ENCODE results near the gene STON2. TPM values are rescaled to one million over a fixed set of nuclear protein-coding genes. Genes with fewer than 3 reads are reported as not detected.

STON2 gene
- total and polyA plus RNA-seq, 2 of the 8 experiments (the other 6 are each of a cell fraction or from before 2014, with no cell fraction given): 8.9 to 50.0 TPM

DNA sequence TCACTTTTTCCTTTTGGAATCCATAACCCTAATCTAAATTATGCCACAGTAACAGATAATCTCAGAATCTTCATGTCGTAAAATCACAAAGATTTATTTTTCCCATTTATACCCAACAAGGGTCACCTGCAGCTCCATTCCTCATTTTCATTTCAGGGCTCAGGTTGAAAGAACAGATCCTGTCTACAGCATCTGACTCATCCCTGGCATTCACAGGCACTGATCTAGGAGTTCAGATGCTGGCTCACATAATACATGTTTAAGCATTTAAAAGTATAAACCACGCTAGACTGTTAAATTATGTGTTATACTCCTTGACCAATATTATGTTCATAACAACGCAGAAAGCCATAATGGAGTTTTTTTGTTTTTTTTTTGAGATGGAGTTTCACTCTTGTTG lies 58.3 kb downstream of the STON2 start:
- no peaks in the 10 kb centered on the region for H3K27me3 ChIP-seq (replicated peaks in 1 of 4; ENCODE audit: control insufficient read depth in 3 of 4, extremely low read depth in 1 of 4, insufficient read depth in 3 of 4, low read length in 3 of 4)
- DNase-seq (ENCODE audit: low read depth in 1 of 2, low spot score in 2 of 2) (no peak), FAIRE-seq (peak; percentile 32)
- ChIA-PET CTCF (ENCODE audit: partially characterized antibody) (interaction anchor here (1.8 to 2.1 kb wide), 2 partner anchors 73 to 123 kb away, joined by 5 to 7 read pairs; no protein-coding TSS in a partner anchor), POLR2A (ENCODE audit: partially characterized antibody) (interaction anchor here (0.9 kb wide), 1 partner anchor 31 kb away, joined by 3 read pairs; no protein-coding TSS in a partner anchor)
- H3K14ac ChIP-seq (ENCODE audit: insufficient read length): no peak overlapping the region
- H2BK12ac ChIP-seq (ENCODE audit: low read depth, low read length): no peak overlapping the region
- H3K18ac ChIP-seq (ENCODE audit: extremely low read depth, low read length): no peak overlapping the region
- H3K23ac ChIP-seq (ENCODE audit: insufficient read length): no peak overlapping the region
- no peaks in the 10 kb centered on the region; a peak in 1 of 7 replicates for H3K4me1 ChIP-seq (replicated peaks in 1 of 4; ENCODE audit: control insufficient read depth in 3 of 4, insufficient read depth in 4 of 4, low read length in 3 of 4)
- H3K79me1 ChIP-seq (ENCODE audit: low read depth, low read length): peaks cover 2% of the 10 kb centered on the region; the same call in 1 of the 2 replicates
- no peak overlapping the region for H2BK20ac ChIP-seq (ENCODE audit: low read length)
- 94% methylated on average over 3 of the region's 3 CpGs; no CpG with 5 or more reads in 1 of the 2 experiments for WGBS, 2 experiments (ENCODE audit: extremely low coverage in 1 of 2, insufficient coverage in 1 of 2, insufficient read length in 1 of 2, insufficient replicate concordance in 2 of 2, low coverage in 1 of 2, low lambda C conversion rate in 2 of 2, missing lambda C conversion rate in 1 of 2)
- H3K36me3 ChIP-seq (ENCODE audit: control insufficient read depth in 2 of 4, insufficient read depth in 4 of 4, low read length in 3 of 4): no peaks in the 10 kb centered on the region
- H2AFZ ChIP-seq (ENCODE audit: low read length): no peak overlapping the region
- no peak for TF ChIP-seq EGR1 (IDR thresholded peaks at IDR 0.05; ENCODE audit: borderline replicate concordance, low read depth, low read length)
- H4K8ac ChIP-seq (ENCODE audit: extremely low read depth, insufficient read depth, low read length): no peak overlapping the region
- no peak overlapping the region for H2BK120ac ChIP-seq (replicated peaks; ENCODE audit: low read depth, low read length)
- no peaks in the 10 kb centered on the region for H3K9me3 ChIP-seq (ENCODE audit: insufficient read depth in 2 of 2, low read depth in 1 of 2, low read length in 1 of 2)
- H3K4ac ChIP-seq (replicated peaks; ENCODE audit: insufficient read length, low read depth, low read length): no peak overlapping the region
- no peak overlapping the region for H2BK15ac ChIP-seq (ENCODE audit: low read length)
- H4K20me1 ChIP-seq (replicated peaks in 1 of 2; ENCODE audit: control insufficient read depth in 1 of 2, insufficient read depth in 2 of 2, low read length in 2 of 2): no peaks in the 10 kb centered on the region
- H4K91ac ChIP-seq (replicated peaks; ENCODE audit: insufficient read length, low read length): no peak overlapping the region
- H2AK5ac ChIP-seq (ENCODE audit: low read depth, low read length): no peak overlapping the region
- no peak overlapping the region for H4K5ac ChIP-seq (ENCODE audit: insufficient read length, low read depth, low read length)
- H3K4me3 ChIP-seq (ENCODE audit: extremely low read depth in 1 of 4, insufficient read depth in 2 of 4, low read depth in 3 of 4, low read length in 4 of 4): no peak overlapping the region
- H3K23me2 ChIP-seq (ENCODE audit: low read depth, low read length): no peaks in the 10 kb centered on the region
- no peak overlapping the region for H3K9ac ChIP-seq (replicated peaks in 1 of 4; ENCODE audit: extremely low read depth in 1 of 4, low read depth in 3 of 4, low read length in 3 of 4)
- no peak overlapping the region for H3K56ac ChIP-seq (replicated peaks; ENCODE audit: insufficient read length, low read depth, low read length)
- no peak overlapping the region for H3K27ac ChIP-seq (ENCODE audit: low read depth, low read length)
- H3K4me2 ChIP-seq (ENCODE audit: insufficient read depth in 1 of 2, low read depth in 2 of 2, low read length in 2 of 2): no peak overlapping the region
- H3K79me2 ChIP-seq (ENCODE audit: control insufficient read depth in 1 of 2, insufficient read depth in 2 of 2, low read length in 2 of 2): peaks cover 0 to 11% of the 10 kb centered on the region in 2 experiments; a peak in 2 of 4 replicates
- H2BK5ac ChIP-seq (ENCODE audit: low read depth, low read length): no peak overlapping the region

Measured in H1 (cell line).